Epithelial cell of umbilical artery (primary cell): ENCODE measurements around the gene BDH2. TPM values are rescaled to one million over a fixed set of nuclear protein-coding genes. Genes with fewer than 3 reads are reported as not detected.

Experiments
- total RNA-seq: library from RNA; depleted of rRNA; stranded (reverse); fragments of >200 nt; gene quantifications from 2 replicates; pipeline ENCODE4 v1.2.3, GENCODE V29; 2014

BDH2 gene
- total RNA-seq = 37.4 and 60.2 TPM in 2 replicates

GRCh38 chr4:103099691-103100392, at the start of gene BDH2:
Gene BDH2, minus strand, starts transcription at chr4:103099834. Its CDS starts 3,580 bp downstream, at chr4:103096254.

GRCh38 chr4:103076747-103077347, 22.8 kb downstream of the BDH2 start, which contains the start of gene SLC9B2:
Gene SLC9B2, minus strand, starts transcription at chr4:103076761. Its CDS starts 9,211 bp downstream, at chr4:103067550.

Other genes starting within 250 kb of the BDH2 start
- gene CISD2, start 230.8 kb downstream of the BDH2 start, total RNA-seq = 20.1 and 38.0 TPM in 2 replicates
- gene SLC9B1, start 80.1 kb downstream of the BDH2 start, total RNA-seq = 0.46 and 0.65 TPM in 2 replicates
- 19.8 and 20.1 TPM in 2 replicates for gene SLC9B2, start 23.1 kb downstream of the BDH2 start, total RNA-seq
- gene CENPE, start 98.5 kb upstream of the BDH2 start, total RNA-seq = 22.1 and 30.7 TPM in 2 replicates